Parathyroid adenoma (tissue), 2 donors: ENCODE measurements around the gene PPARD.

Experiments used
- H2AFZ ChIP-seq: fragments of 300-600 bp; sonication (generic); one replicate; pipeline ENCODE4 v1.7.0; 2017; ENCODE audit warnings: antibody characterized with exemption, mild to moderate bottlenecking
- H3K27ac ChIP-seq: fragments of 300-600 bp; sonication (generic); one replicate; pipeline ENCODE4 v1.7.0; 2017
- H3K27me3 ChIP-seq: fragments of 300-600 bp; sonication (generic); one replicate; pipeline ENCODE4 v1.7.0; 2017; ENCODE audit warnings: low read length; ENCODE audit not compliant: control insufficient read depth, insufficient read depth
- H3K36me3 ChIP-seq: fragments of 300-600 bp; sonication (generic); one replicate; pipeline ENCODE4 v1.7.0; 2017; ENCODE audit warnings: low read length; ENCODE audit not compliant: control insufficient read depth, insufficient read depth
- H3K4me1 ChIP-seq: fragments of 300-600 bp; sonication (generic); one replicate; pipeline ENCODE4 v1.7.0; 2017; ENCODE audit warnings: control low read depth
- H3K4me2 ChIP-seq: fragments of 300-600 bp; sonication (generic); one replicate; pipeline ENCODE4 v1.7.0; 2017; ENCODE audit warnings: low read length
- H3K4me3 ChIP-seq: fragments of 300-600 bp; sonication (generic); one replicate; pipeline ENCODE4 v1.7.0; 2017; ENCODE audit warnings: low read depth, low read length
- H3K79me2 ChIP-seq: fragments of 300-600 bp; sonication (generic); one replicate; pipeline ENCODE4 v1.7.0; 2017; ENCODE audit warnings: control low read depth
- H3K9ac ChIP-seq: fragments of 300-600 bp; sonication (generic); one replicate; pipeline ENCODE4 v1.7.0; 2017; ENCODE audit warnings: mild to moderate bottlenecking
- H3K9me3 ChIP-seq: fragments of 300-600 bp; sonication (generic); one replicate; pipeline ENCODE4 v1.7.0; 2017; ENCODE audit warnings: low read length; ENCODE audit not compliant: control insufficient read depth
- CTCF ChIP-seq: fragments of 300-600 bp; sonication (generic); IDR thresholded peaks from one replicate; pipeline ENCODE4 v1.7.0; 2017; ENCODE audit warnings: antibody characterized with exemption, mild to moderate bottlenecking
- donor health status: primary hyperparathyroidism.

PPARD gene

DNA sequence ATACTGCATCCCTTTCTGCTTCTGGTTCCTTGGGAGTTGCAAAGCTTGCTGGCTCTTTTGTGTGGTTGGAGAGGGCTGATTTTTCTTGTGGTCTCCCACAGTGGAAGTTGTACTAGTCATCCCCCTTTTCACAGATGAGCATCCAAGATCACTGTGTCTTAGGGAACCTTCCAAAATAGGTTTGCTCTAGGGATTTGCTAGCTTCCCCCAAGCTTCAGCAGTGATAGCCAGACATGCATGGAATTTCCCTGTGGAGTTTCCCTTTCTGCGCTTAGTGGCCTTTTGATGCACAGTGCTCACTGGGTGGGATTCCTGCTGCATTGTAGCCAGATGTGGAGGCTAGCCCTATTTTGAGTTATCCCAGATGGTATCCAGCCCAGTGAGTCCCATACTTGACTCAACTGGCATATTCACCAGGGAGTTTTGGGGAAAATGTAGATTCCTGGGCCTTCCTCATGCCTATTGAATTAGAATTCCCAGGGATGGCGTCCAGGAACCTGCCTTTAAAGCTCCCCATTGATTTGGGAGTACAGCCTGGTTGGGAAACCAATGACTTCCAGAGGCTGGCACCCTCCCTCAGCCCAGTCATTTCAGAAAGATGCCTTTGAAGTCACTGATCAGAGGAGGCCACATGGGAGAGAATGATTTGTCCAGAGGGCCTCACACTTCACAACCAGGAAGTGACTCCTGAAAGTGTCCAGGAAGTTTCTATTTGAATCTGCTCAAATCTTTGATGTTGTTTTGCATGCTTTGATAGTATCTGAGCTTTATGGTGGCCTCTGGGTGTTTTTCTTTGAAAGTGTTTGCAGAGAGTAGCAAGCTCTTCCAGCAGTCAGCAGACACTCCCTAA lies 25.9 kb downstream of the PPARD start:
- no peak overlapping the region for H3K9ac ChIP-seq
- no peaks in the 10 kb centered on the region for H3K9me3 ChIP-seq
- H3K4me2 ChIP-seq = no peak overlapping the region
- H3K79me2 ChIP-seq = peaks cover 46% of the 10 kb centered on the region
- H3K27me3 ChIP-seq = no peaks in the 10 kb centered on the region
- no peak overlapping the region for H2AFZ ChIP-seq
- no peak overlapping the region for H3K4me3 ChIP-seq
- H3K27ac ChIP-seq = no peak overlapping the region
- H3K4me1 ChIP-seq = peaks cover 11% of the 10 kb centered on the region
- H3K36me3 ChIP-seq = no peaks in the 10 kb centered on the region
- no peak for TF ChIP-seq CTCF

DNA sequence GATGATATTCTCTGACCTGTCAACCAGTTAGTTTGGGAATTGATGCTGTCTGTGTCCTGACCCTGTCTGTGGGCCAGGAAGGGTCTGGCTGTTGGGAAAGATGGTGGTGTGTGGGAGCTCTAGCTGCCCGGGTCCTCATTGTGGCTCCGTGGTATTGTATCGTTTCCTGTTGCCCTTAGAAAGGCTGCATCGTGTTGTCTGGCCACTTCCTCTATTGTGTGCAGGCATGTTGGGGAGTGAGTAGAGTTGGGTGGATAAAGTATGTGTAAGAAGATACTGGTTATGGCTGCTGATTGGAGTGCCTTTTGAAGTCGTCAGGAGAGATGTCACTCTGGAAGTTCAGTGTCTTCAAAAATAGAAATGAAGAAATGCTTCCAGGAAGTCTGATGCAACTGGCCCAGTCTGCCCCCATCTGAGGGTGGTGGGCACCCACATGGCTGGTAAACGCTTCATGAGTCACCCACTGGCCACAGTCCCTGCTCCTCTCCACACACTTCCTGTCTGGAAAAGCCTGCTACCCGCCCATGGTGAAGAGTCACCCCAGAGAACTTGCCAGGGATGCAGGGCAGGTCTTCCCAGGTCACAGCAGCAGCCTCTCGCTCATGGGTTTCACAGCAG lies 27.9 kb downstream of the PPARD start:
- TF ChIP-seq CTCF = no peak
- Histone ChIP-seq H3K36me3 (no peaks in the 10 kb centered on the region), H3K4me3 (no peak overlapping the region), H3K4me1 (peaks cover 11% of the 10 kb centered on the region), H3K9ac (no peak overlapping the region), H3K4me2 (no peak overlapping the region), H2AFZ (no peak overlapping the region), H3K79me2 (peaks cover 54% of the 10 kb centered on the region), H3K9me3 (no peaks in the 10 kb centered on the region), H3K27ac (no peak overlapping the region), H3K27me3 (no peaks in the 10 kb centered on the region)

DNA sequence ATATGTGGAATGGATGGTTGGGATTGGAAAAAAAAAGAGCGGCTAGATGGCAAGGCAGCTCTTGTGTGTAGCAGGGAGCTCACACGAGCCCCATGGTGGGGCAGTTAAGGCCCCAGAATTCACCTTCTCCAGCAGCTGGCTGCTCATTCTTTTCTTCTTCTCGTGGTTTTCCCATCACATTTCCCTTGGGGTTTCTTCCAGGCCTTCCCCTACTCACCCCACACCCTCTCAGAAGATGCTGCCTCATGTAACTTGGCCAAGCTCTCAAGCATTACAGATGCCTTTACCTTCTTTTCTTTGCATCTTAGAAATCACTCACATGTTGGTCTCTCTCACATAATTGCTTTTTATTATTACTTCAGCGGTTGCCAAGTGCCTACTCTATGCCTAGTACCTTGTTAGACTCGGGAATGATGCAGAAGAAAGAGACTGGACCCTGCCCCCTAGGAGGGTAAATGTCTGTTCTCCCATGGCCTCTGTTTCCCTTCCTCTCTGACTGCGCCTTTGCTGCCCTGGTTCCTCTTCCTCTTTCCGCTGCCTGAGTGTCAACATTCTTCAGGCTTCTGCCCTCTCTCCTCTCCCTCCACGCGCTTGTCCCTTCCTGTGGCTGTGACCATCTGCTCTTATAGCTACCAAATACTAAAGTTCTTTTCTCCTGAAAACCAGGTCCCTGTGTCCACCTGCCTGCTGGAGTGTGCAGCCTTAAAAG lies 28.6 kb downstream of the PPARD start:
- H3K27me3 ChIP-seq = no peaks in the 10 kb centered on the region
- H3K4me1 ChIP-seq = peaks cover 11% of the 10 kb centered on the region
- no peaks in the 10 kb centered on the region for H3K9me3 ChIP-seq
- no peak overlapping the region for H2AFZ ChIP-seq
- H3K4me3 ChIP-seq = no peak overlapping the region
- TF ChIP-seq CTCF = no peak
- H3K27ac ChIP-seq = no peak overlapping the region
- H3K4me2 ChIP-seq = no peak overlapping the region
- H3K79me2 ChIP-seq = peaks cover 50% of the 10 kb centered on the region
- no peak overlapping the region for H3K9ac ChIP-seq
- H3K36me3 ChIP-seq = no peaks in the 10 kb centered on the region

- H3K9ac ChIP-seq = no peak overlapping the region
- peaks cover 11% of the 10 kb centered on the region for H3K4me1 ChIP-seq
- H3K4me2 ChIP-seq = no peak overlapping the region
- no peak overlapping the region for H3K27ac ChIP-seq
- H3K27me3 ChIP-seq = no peaks in the 10 kb centered on the region
- TF ChIP-seq CTCF = no peak
- H2AFZ ChIP-seq = no peak overlapping the region
- H3K36me3 ChIP-seq = no peaks in the 10 kb centered on the region
- H3K79me2 ChIP-seq = peaks cover 54% of the 10 kb centered on the region
- no peak overlapping the region for H3K4me3 ChIP-seq
- no peaks in the 10 kb centered on the region for H3K9me3 ChIP-seq
These were observed 29.3 kb downstream of the PPARD start for GRCh38 chr6:35371494-35372262.
